KBM-7 (cell line): ENCODE data around the gene PRRG1.
"Not testable (repeated sequence)": the region's sequence is repeated elsewhere in the genome, so short reads cannot be mapped to it uniquely, and the experiment has no call there.

Source experiments
- DNase-seq: peaks from one replicate; pipeline ENCODE4 v3.0.0-alpha.2; 2015
- in situ Hi-C: fragments of 300-500 bp; cut with MboI; formaldehyde crosslinking; loops from 2 replicates; pipeline ENCODE4 v1.14.3; 2020; ENCODE audit warnings: low sequenced_read_pairs, low pct_unique_long_range_greater_than_20kb, mixed read lengths

Gene PRRG1

DNA sequence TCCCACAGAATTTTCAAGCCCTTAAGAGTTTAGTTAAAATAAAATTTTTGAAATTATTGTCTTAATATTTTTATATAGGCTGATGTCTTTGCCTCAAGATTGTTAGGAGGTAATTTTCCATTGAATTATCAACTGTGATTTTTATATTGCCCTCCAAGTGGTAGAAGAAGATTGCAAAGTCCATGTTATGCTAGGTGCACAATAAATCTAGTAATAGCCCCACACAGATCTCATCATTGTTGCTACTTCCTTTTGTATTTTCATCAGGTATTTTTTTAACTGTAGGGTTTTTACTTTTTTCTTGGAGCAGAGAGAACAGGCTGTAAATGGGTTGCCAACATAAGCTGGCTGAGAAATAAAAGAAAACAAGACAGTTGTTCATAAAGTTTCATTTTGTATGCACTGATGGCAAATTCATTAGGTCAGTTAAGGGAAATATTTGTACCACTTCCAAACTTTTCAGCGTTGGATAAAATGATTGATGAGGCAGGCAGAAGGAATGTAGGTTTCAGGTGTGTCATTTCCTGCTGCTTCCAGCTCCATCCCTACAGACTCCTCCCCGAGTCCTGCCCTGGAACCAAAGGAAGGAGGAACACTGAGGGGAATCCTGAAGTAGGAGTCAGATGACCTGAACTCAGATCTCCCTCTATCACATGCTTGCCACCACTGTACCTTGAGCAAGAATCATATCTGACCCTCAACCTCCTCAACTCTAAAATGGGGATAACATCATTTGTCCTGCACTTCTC is 105.5 kb downstream of the PRRG1 start:
- no peak for DNase-seq
- in situ Hi-C loops: no loop called here

DNA sequence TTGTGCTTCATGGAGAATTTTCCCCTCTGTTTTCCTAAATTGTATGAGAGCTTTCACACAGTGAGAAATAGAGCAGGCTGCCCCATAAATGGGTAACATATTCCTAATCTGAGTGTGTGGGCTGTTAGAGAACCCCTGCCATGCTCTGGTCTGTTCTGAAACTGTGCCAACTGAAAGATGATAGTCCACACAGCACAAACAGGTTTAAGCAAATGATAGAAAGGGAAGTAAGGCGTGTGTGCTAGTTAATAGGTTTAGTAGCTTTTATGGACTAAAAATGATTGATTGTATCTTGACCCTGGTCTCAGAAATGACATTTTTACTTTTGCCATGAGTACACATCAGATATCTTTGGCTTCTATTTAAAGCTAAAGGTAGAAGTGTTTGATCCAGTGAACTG is 106.2 kb downstream of the PRRG1 start:
- DNase-seq: peak; percentile 12
- in situ Hi-C loops: no loop called here

DNA sequence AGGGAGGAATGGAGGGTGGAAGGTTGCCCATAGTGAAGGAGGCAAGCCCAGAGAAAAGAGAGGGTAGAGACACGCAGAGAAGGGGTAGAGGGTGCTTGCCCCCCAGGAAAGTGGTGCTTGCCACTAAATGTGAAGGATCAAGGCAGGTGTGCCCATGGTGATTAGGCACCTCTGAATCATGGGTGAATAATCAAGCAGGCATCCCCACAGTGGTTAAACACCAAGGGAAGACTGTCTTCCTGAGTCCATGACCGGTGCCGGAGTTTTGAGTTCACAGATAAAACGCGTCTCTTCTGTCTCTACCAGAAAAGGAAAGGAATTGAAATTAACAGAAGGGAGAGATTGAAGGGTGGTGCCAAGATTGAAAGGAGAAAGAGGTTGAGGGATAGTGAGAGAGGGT is 111.1 kb downstream of the PRRG1 start:
- in situ Hi-C loops, DNase-seq: not testable (repeated sequence)

DNA sequence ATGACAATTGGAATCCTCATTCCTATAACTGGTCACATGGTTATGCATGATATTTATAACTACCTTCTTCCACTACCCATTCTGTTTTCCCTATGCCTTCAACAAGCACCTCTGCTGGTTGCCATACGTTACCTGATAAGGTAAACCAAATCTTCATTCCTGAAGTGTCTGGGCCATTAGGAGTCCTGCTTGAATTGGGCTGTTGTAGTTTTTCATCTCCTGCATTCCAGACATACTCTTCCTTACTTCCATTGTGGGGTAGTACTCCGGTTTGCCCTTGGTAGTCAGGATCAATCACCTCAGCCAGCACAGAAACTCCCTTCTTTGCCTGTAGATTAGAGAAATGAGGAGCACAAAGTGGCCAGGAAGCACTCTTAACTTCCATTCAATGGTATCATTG is 113.2 kb downstream of the PRRG1 start:
- DNase-seq: no peak

DNA sequence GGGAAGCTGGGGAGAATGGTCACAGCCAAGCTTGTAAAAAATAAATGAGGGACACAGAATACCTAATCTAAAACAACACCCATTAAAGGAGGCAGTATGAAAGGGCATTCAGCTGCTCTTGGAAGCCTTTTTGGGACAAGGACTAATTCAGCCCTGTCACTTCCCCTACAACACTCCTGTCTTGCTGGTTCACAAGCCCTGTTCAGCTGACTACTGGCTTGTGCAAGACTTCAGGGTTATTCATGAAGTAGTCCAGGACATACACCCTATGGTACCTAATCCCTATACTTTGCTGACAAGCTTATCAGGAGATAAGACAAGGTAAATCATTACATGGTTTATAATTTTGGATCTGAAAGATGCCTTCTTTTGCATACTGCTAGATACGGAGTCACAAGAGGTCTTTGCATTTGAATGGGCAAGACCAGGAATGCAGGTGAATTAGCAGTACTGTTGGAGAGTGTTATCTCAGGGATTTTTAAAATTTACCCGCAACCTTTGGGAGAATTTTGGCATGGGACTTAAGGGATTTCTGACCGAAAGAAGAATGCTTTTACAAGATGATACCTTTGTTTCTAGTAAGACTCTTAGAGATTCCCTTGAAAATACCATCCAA is 119.1 kb downstream of the PRRG1 start:
- in situ Hi-C loops: no loop called here
- DNase-seq: no peak

More for the DNA sequence above, 113.2 kb downstream of the PRRG1 start:
- in situ Hi-C loops: no loop called here

DNA sequence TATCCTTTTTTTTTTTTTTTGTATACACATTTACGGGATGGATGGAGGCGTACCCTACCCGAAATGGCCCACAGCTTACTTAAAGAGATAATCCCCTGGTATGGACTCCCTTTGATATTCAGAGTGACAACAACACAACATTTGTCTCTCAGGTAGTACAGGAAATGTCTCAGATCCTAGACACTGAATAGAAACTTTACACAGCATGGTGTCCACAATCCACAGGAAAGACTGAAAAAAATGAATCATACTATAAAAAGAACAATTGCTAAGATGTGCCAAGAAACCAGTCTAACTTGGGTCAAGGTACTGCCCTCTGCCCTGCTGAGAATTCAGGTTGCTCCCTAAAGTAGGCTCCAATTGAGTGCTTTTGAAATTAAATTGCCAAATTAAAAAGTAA is 121.5 kb downstream of the PRRG1 start:
- DNase-seq: no peak
- in situ Hi-C loops: no loop called here

DNA sequence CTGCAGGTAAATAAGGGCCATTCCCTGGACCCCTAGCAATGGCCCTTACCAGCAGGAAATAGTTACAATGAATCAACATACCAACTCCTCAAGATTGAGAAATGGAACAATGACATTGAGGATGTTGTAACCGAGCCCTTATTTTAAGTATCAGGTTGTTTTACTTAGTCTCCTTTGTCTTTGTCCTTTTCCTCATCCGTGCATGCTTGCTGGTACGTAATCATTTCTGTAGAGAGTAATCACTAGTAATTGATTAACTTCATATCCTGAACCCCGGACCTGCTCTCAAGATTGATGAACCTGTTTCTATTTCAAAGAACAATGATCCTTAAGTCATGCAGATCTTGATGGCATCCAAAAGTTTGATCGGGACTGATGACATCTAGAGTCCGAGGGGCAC is 123.7 kb downstream of the PRRG1 start:
- in situ Hi-C loops: no loop called here
- DNase-seq: no peak

DNA sequence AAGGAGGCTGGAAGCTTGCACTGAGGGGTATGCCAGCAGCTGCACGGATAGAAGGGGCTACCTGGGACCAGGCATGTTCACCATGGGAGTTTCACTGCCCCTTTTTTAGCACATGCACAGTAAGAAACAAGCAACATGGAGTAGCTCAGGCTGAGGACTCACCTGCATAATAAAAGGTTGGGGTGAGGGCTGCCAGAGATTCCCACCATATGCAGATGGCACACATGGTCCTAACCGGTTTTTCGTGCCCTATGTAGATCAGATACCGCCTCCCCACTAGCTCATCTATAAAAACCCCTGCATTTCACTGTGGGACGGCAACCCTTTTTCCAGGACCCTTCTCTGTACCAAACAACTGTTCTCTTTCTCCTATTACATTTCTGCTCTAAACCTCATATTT is 125.3 kb downstream of the PRRG1 start:
- in situ Hi-C loops: no loop called here
- no peak for DNase-seq

DNA sequence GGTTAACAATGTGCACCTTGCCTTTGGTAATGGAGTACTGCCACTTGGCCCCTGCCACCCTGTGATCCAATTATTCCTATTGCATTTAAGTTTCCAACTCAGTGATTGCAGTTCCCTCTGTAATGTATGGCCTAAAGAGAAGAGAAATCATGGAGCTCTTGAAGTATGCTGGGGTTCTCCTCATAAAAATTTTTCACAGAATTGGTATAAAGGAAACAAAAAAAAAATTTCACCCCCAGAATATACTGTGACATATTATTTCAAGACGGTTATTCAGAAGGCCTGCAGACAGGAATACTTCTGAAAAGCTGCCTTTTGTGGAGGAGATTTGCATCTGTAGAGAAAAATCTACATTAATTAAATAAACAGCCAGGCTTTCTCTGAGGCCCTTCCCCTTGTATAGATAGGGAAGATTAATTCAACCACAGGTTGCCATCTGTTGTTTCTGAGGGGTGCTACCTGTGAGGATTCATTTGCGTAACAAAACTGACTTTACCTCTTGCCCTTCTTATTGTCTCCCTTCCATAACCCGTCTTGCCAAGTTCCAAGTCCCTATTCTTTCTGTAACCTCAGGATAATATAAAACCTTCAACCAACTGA is 127.5 kb downstream of the PRRG1 start:
- no peak for DNase-seq
- in situ Hi-C loops: no loop called here

DNA sequence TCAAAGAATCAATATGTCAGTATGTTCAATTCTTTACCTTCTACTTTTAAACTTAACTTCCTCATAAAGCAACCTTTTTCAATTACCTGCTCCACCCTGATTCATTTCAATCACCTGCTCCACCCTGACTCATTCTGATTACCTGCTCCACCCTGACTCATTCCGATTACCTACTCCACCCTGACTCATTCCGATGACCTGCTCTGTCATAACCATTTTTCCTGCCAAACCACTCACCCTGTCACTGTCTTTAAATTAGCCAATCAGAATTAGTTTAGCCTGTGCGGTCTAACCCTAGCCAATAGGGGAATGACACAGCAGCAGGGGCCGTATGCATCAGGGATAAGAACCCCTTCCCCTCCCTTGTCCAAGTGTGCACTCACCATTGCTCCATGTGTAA is 135.2 kb downstream of the PRRG1 start:
- not testable (repeated sequence) for DNase-seq

DNA sequence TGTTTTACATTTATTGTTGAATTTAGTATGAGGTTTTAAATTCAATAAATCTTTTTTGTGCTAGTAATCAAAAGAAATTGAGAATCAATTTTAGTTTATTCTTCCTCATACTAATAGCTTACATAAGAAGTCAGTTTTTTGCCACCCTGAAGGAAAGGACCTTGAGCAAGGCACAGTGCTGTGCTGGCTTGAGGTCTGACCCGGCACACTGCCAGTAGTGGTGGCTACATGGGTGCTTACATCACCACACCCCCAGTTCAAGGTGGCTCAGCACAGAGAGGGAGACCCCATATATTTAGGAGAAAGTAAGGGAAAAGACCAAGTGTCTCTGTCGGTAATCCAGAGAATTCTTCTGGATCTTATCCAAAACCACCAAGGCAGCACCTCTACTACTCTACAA is 136.3 kb downstream of the PRRG1 start:
- DNase-seq: no peak
- in situ Hi-C loops: no loop called here

More for the DNA sequence above, 135.2 kb downstream of the PRRG1 start:
- in situ Hi-C loops: not testable (repeated sequence)

DNA sequence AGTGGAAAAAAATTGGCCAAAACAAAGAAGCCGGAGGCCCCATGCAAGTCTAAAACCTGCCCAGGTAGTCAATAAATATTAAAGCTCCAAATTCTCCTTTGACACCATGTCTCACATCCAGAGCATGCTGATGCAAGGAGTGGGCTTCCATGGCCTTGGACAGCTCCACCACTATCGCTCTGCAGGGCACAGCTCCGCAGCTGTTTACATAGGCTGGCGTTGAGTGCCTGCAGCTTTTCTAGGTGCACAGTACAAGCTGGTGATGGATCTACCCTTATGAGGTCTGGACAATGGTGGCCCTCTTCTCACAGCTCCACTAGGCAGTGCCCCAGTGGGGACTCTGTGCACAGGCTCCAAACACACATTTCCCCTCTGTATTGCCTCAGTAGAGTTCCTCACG is 138.1 kb downstream of the PRRG1 start:
- no peak for DNase-seq
- in situ Hi-C loops: no loop called here

DNA sequence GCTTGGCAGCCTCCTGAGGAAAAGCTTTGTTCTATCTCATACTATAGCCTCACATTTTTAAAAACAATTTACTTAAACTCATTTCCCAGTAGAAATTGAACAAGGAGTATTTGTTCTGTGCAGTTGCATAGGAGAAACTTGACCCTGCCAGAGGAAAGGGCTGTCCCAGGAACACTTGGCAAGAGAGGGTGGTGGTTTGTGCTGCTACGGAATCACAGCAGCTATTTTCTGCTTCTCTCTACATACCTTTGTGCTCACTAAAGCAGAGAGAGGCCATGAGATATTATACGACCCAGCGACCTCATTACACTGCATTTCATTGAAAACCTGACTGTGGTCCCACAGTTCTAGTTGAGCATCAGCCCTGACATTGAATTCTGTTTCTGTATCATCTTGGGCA is 139.2 kb downstream of the PRRG1 start:
- in situ Hi-C loops: no loop called here
- DNase-seq: no peak

DNA sequence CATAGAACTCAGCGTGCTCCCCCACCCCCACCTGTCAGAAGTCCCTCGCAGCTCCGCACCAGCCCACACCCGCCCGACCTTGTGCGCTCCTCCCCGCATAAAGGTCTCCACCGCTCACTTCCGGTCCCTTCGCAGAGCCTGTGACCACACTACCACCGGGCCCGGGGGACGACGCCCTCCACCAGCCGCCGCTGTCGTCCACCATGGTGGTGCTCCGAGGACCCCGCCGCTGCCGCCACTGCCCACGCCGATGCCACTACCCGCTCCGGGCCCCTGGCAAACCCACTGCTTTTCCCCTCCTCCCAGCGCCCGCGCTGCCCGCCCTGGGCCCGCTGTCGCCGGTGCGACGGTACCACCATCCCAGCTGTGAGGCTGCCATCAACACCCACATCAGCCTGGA is 142.5 kb downstream of the PRRG1 start:
- DNase-seq: no peak
- in situ Hi-C loops: no loop called here

DNA sequence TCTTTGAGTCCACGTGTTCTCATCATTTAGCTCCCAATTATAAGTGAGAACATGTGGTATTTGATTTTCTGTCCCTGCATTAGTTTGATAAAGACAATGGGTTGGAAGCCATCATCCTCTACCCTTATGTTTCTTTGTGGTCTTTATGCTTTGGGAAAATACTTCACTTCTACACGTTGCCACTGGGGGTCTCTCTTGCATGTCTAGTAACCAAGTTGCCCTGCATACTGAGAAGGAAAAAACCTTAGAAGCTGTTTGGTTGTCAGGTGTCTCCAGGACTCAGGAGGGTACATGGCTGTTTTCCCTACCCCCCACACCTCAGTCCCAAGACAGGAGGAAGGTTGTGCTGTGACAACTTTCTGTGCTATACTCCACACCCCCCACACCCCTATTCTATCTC is 146.6 kb downstream of the PRRG1 start:
- in situ Hi-C loops: not testable (repeated sequence)
- DNase-seq: peak; percentile 42

DNA sequence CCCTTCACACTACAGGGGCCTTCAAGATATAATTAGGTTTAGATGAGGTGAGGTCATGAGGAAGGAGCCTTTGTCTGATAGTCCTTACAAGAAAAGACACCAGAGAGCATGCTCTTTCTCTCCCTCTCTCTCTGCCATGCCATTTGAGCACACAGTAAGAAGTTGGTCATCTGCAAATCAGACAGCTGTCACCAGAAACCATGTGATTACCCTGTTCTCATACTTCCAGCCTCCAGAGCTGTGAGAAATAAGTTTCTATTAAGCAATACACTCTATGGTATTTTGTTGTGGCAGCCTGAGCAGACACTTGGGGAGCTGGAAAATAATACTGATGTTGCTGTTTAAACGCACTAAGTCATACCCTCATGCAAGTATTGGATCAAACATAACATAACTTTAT is 148.0 kb downstream of the PRRG1 start:
- DNase-seq, in situ Hi-C loops: not testable (repeated sequence)

DNA sequence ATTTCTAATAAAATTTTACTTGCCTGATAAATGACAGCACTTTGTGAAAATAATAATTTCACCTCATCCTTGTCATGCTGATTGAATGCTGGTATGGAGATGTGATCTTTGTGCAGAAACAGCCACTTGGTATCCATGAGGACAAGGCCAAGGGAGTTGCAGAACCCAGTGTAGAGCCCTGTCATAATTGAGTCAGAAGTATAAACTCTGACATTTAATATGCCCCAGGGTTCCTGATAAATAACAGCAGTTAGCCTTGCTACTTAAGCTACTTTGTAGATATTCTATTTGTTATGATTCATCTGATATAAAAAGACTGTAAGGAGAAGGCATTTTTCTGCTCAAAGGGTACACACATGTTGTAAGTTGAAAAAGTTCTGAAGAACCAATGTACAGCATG is 149.2 kb downstream of the PRRG1 start:
- in situ Hi-C loops, DNase-seq: not testable (repeated sequence)

DNA sequence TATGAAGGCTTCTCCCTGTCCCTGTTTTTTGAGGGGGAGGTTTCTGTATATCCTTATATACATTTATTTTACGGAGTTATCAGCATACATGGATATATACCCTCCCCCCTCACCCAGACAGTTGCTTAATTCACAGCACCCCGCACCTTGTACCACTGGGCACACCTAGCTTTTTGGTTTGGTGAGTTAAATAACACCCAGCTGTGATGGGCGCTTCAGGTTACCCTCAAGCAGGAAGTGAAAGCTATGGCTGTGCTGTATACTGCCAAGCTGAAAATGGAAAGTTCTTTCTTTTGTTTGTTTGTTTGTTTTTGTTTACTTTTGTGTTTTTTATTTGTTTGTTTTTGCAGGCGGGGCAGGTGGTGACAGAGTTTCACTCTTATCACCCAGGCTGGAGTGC is 150.5 kb downstream of the PRRG1 start:
- DNase-seq: not testable (repeated sequence)
- in situ Hi-C loops: loop anchor here (25.0 kb wide), 1 partner anchor 663 kb away; no protein-coding TSS in a partner anchor

DNA sequence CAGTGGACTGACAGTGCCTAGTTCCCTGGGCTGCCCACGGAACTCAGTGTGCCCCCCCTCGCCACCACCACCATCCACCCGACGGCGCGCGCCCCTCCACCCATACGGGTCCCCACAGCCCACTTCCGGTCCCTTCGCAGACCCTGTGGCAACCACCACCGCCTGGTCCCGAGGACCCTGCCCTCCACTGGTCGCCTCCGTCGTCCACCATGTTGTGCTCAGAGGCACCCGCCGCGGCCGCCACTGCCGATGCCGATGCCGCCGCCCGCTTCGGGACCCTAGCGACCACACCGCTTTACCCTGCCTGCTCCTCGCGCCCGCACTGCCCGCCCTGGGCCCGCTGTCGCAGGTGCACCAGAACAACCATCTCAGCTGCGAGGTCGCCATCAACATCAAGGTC is 155.8 kb downstream of the PRRG1 start:
- in situ Hi-C loops: loop anchor here (25.0 kb wide), 1 partner anchor 657 kb away; no protein-coding TSS in a partner anchor

More for the DNA sequence above, 155.8 kb downstream of the PRRG1 start:
- no peak for DNase-seq
